ENCODE measurements around the gene NACC1. TPM values are rescaled to one million over a fixed set of nuclear protein-coding genes. Genes with fewer than 3 reads are reported as not detected.

The NACC1 gene
- total and polyA plus RNA-seq, 8 donors: 6.9 to 122 (median 23.4) TPM

DNA sequence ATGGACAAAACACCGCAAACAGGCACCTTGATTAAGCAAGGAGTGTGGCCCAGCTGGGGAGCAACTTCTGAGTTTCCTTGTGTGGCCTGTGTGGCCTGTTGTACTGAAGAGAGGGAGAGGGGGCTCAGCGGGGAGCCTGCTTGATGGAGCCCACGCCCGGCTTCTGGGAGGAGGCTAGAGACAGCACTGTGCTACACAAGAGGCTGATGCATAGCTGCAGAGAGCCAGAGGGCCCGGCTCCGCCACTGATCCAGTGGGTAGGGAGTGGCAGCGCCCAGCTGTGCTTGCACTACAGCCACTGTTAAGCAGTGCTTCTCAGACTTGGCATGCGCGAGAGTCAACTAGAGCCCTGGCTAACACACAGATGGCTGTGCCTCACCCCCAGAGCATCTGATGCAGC is 34.4 kb upstream of the NACC1 start:
- Histone ChIP-seq H3K36me3 (peaks cover 7 to 84% (median 70%) of the 10 kb centered on the region in 4 donors), H3K4me1 (peaks cover 25 to 53% (median 43%) of the 10 kb centered on the region in 4 donors), H3K9me3 (no peaks in the 10 kb centered on the region), H3K27me3 (no peaks in the 10 kb centered on the region), H3K27ac (peak overlapping the region in 1 of 5 donors; percentile 66), H3K4me3 (no peak overlapping the region)
- TF ChIP-seq, protein P1, sequence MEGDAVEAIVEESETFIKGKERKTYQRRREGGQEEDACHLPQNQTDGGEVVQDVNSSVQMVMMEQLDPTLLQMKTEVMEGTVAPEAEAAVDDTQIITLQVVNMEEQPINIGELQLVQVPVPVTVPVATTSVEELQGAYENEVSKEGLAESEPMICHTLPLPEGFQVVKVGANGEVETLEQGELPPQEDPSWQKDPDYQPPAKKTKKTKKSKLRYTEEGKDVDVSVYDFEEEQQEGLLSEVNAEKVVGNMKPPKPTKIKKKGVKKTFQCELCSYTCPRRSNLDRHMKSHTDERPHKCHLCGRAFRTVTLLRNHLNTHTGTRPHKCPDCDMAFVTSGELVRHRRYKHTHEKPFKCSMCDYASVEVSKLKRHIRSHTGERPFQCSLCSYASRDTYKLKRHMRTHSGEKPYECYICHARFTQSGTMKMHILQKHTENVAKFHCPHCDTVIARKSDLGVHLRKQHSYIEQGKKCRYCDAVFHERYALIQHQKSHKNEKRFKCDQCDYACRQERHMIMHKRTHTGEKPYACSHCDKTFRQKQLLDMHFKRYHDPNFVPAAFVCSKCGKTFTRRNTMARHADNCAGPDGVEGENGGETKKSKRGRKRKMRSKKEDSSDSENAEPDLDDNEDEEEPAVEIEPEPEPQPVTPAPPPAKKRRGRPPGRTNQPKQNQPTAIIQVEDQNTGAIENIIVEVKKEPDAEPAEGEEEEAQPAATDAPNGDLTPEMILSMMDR (IDR thresholded peaks at IDR 0.05): no peak
- TF ChIP-seq EP300 (IDR thresholded peaks at IDR 0.05): no peak
- no peak for TF ChIP-seq POLR2A (IDR thresholded peaks at IDR 0.05)
- TF ChIP-seq POLR2AphosphoS5 (IDR thresholded peaks at IDR 0.05): no peak
- DNase-seq: no peak
- intact Hi-C loops (cut with DNase I; ENCODE audit: low total_unique reads): no loop called here
- WGBS, 5 donors: 81 to 91% (median 83%) methylated on average over 9 of the region's 9 CpGs

DNA sequence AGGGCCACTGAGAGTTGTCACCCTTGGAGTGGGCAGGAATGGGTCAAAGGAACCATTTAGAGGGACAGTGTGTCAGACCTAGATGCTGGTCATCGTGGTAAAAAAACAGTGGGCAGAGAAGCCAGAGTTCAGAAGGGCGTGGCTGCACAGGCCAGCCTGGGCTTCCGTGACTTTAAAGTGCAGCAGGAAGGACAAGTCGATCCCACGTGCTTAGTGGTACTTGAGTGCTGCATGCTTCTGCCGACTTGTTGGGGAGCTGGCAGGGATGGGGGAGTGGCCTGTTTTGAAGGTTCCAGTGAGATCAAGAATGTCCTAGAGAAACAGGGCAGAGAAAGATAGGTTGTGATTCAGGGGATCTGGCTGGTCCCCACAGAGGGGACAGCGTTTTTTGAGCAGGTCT is 32.4 kb upstream of the NACC1 start:
- DNase-seq: no peak
- intact Hi-C loops (cut with DNase I; ENCODE audit: low total_unique reads): no loop called here
- Histone ChIP-seq H3K4me3 (no peak overlapping the region), H3K27ac (peak overlapping the region in 2 of 5 donors; percentile 27 to 31), H3K27me3 (no peaks in the 10 kb centered on the region), H3K4me1 (peaks cover 12 to 49% (median 32%) of the 10 kb centered on the region in 4 donors), H3K9me3 (no peaks in the 10 kb centered on the region), H3K36me3 (peaks cover 7 to 94% (median 84%) of the 10 kb centered on the region in 4 donors)
- no peak for TF ChIP-seq EP300 (IDR thresholded peaks at IDR 0.05)
- TF ChIP-seq POLR2A (IDR thresholded peaks at IDR 0.05): no peak
- TF ChIP-seq, protein P1 (IDR thresholded peaks at IDR 0.05): no peak
- TF ChIP-seq POLR2AphosphoS5 (IDR thresholded peaks at IDR 0.05): no peak
- WGBS, 5 donors: 26 to 38% (median 28%) methylated on average over 7 of the region's 7 CpGs

- no peak for DNase-seq
- peaks cover 7 to 90% (median 81%) of the 10 kb centered on the region in 4 donors for H3K36me3 ChIP-seq
- 75 to 100% (median 84%) methylated on average over 1 to 2 of the region's 2 CpGs for WGBS, 5 donors
- H3K27ac ChIP-seq: peak overlapping the region in 2 of 5 donors; percentile 27 to 31
- peaks cover 15 to 50% (median 37%) of the 10 kb centered on the region in 4 donors for H3K4me1 ChIP-seq
- H3K27me3 ChIP-seq: no peaks in the 10 kb centered on the region
- TF ChIP-seq POLR2A (IDR thresholded peaks at IDR 0.05) (no peak), POLR2AphosphoS5 (IDR thresholded peaks at IDR 0.05) (no peak)
- no peaks in the 10 kb centered on the region for H3K9me3 ChIP-seq
- H3K4me3 ChIP-seq: no peak overlapping the region
- intact Hi-C loops (cut with DNase I; ENCODE audit: low total_unique reads): no loop called here
Measured at GRCh38 chr19:13086341-13086740, 31.7 kb upstream of the NACC1 start.

DNA sequence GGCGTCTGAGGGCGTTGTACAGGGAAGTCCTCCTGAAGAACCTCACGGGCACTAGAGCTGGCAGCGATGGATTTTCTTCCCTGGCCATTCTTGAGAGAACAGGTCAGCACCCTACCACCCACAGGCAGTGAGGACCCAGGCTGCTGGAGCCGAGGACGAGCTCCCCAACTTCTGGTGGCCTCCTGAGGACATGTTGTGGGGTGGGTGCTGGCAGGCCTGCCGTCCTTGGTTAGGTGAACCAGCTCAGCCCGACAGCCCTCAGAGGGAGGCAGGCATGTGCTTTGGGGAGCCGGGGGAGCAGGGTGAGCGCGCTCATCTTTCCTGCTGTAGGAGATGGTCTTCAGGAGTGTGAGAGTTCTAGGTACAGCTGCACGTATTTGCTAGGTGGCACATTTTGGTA is 30.8 kb upstream of the NACC1 start:
- Histone ChIP-seq H3K27ac (peak overlapping the region in 1 of 5 donors; percentile 31), H3K9me3 (no peaks in the 10 kb centered on the region), H3K4me1 (peaks cover 14 to 50% (median 36%) of the 10 kb centered on the region in 4 donors), H3K36me3 (peaks cover 0 to 80% (median 72%) of the 10 kb centered on the region in 4 donors), H3K27me3 (no peaks in the 10 kb centered on the region), H3K4me3 (no peak overlapping the region)
- intact Hi-C loops (cut with DNase I; ENCODE audit: low total_unique reads): no loop called here
- no peak for DNase-seq
- TF ChIP-seq POLR2A (IDR thresholded peaks at IDR 0.05): no peak
- TF ChIP-seq EP300 (IDR thresholded peaks at IDR 0.05): no peak
- TF ChIP-seq, protein P1 (IDR thresholded peaks at IDR 0.05): no peak
- TF ChIP-seq POLR2AphosphoS5 (IDR thresholded peaks at IDR 0.05): no peak
- 85 to 92% (median 87%) methylated on average over 8 to 12 of the region's 12 CpGs for WGBS, 5 donors

GRCh38 chr19:13087795-13088537 is 30.1 kb upstream of the NACC1 start:
- Histone ChIP-seq H3K36me3 (peaks cover 0 to 74% (median 66%) of the 10 kb centered on the region in 4 donors), H3K9me3 (no peaks in the 10 kb centered on the region), H3K27me3 (no peaks in the 10 kb centered on the region), H3K27ac (peak overlapping the region in 2 of 5 donors; percentile 46 to 51), H3K4me3 (no peak overlapping the region), H3K4me1 (peaks cover 20 to 50% (median 39%) of the 10 kb centered on the region in 4 donors)
- no peak for DNase-seq
- intact Hi-C loops (cut with DNase I; ENCODE audit: low total_unique reads): no loop called here
- WGBS, 5 donors: 78 to 88% (median 84%) methylated on average over 34 to 37 of the region's 37 CpGs
- TF ChIP-seq POLR2A (IDR thresholded peaks at IDR 0.05) (no peak), EP300 (IDR thresholded peaks at IDR 0.05) (no peak), POLR2AphosphoS5 (IDR thresholded peaks at IDR 0.05) (no peak)
- TF ChIP-seq, protein P1 (IDR thresholded peaks at IDR 0.05): no peak

All from stomach (tissue), 9 donors.